GM18499 (cell line): Measurements from ENCODE around the gene RASAL1.

ENCODE experiments used
- ATAC-seq: cut with Tn5 transposase; IDR thresholded peaks from one replicate; pipeline ENCODE4 v1.9.1; 2021; ENCODE audit warnings: moderate number of reproducible peaks; ENCODE audit not compliant: insufficient read depth, unreplicated experiment

The RASAL1 gene

GRCh38 chr12:113162102-113163029 is 26.8 kb upstream of the RASAL1 start:
- no peak for ATAC-seq

- no peak for ATAC-seq
These were observed 26.0 kb upstream of the RASAL1 start for GRCh38 chr12:113161415-113162016.

- no peak for ATAC-seq
These were observed 24.4 kb upstream of the RASAL1 start for GRCh38 chr12:113159937-113160336.

- ATAC-seq: no peak
These were observed 23.1 kb upstream of the RASAL1 start for GRCh38 chr12:113158439-113159203.

- ATAC-seq: no peak
These were observed 21.8 kb upstream of the RASAL1 start for GRCh38 chr12:113157218-113157859.

GRCh38 chr12:113155646-113156045 is 20.1 kb upstream of the RASAL1 start:
- ATAC-seq: no peak

GRCh38 chr12:113155060-113155459 is 19.5 kb upstream of the RASAL1 start:
- no peak for ATAC-seq

GRCh38 chr12:113154351-113154973 is 18.9 kb upstream of the RASAL1 start:
- ATAC-seq: no peak

GRCh38 chr12:113152835-113153814 is 17.6 kb upstream of the RASAL1 start:
- no peak for ATAC-seq

GRCh38 chr12:113152196-113152834 is 16.8 kb upstream of the RASAL1 start:
- no peak for ATAC-seq

GRCh38 chr12:113151655-113152054 is 16.1 kb upstream of the RASAL1 start:
- ATAC-seq: no peak

GRCh38 chr12:113149361-113150150 is 14.0 kb upstream of the RASAL1 start, which contains the start of gene CFAP73:
CFAP73 (plus strand) TSS chr12:113149724; CDS start chr12:113149858, 134 bp downstream.
- ATAC-seq: no peak

GRCh38 chr12:113146999-113147398 is 11.4 kb upstream of the RASAL1 start:
- no peak for ATAC-seq

GRCh38 chr12:113145720-113146551 is 10.4 kb upstream of the RASAL1 start:
- no peak for ATAC-seq

GRCh38 chr12:113144806-113145205 is 9.2 kb upstream of the RASAL1 start:
- no peak for ATAC-seq

GRCh38 chr12:113143959-113144358 is 8.4 kb upstream of the RASAL1 start:
- no peak for ATAC-seq

GRCh38 chr12:113142886-113143332 is 7.3 kb upstream of the RASAL1 start:
- no peak for ATAC-seq
